GM18519 (cell line): ENCODE data around the gene NUP188.
"Not testable (repeated sequence)": the region's sequence is repeated elsewhere in the genome, so short reads cannot be mapped to it uniquely, and the experiment has no call there.

ENCODE experiments used
- ATAC-seq: cut with Tn5 transposase; IDR thresholded peaks from one replicate; pipeline ENCODE4 v1.9.1; 2021; ENCODE audit warnings: mild to moderate bottlenecking, moderate library complexity; ENCODE audit not compliant: unreplicated experiment, low FRiP score

NUP188 gene

DNA sequence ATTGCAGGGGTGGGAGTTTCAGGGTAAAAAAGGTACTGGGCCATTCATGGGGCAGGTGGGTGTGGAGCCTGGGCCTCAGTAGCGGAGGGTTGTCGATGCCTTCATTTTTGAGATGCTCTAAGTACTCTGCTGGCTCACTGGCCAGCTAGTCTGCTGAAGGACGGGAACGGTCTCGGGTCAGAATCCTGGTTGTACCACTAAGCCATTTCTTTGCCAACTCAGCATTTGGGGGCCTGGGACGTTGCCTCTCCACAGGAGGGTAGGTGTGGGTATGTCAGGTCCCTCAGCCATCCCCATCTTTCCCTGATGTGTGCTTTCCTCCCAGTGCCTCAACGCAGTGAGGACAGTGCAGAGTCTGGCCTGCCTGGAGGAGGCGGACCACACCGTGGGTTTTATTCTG is 55.5 kb downstream of the NUP188 start:
- no peak for ATAC-seq

DNA sequence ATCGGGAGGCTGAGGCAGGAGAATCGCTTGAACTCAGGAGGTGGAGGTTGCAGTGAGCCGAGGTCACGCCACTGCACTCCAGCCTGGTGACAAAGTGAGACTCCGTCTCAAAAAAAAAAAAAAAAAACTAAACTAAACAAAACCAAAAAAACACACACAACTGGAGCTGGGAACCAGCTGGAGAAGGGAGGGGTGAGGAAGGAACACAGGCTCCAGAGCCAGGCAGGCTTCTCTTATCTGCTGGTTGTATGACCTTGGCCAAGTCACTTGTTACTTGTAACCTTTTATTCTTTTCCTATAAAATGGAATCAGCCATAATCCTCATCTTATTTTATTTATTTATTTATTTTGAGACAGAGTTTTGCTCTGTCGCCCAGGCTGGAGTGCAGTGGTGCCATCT is 56.7 kb downstream of the NUP188 start:
- not testable (repeated sequence) for ATAC-seq

DNA sequence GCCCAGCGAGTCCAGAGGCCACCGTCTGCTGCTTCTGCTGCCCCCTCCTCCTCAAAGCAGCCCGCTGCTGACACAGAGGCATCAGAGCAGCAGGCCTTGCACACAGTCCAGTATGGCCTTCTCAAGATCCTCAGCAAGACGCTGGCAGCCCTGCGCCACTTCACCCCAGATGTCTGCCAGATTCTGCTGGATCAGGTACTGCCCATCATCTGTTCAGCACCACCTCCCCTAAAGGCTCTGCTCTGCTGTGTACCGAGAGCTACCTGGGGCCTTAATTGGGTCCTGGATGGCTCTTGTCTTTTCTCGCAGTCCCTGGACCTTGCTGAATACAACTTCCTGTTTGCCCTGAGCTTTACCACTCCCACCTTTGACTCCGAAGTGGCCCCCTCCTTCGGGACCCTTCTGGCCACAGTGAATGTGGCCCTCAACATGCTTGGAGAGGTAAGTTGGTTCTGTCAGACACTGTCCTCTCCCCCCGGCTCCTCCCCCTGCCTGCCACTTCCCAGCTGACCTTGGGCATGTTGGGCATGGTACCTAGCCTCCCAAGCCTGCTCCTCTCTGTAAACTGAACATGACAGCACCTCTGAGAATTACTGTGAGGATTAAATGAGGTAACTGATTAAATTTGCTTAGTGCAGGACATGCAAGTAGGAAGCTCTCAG is 58.0 kb downstream of the NUP188 start:
- no peak for ATAC-seq

DNA sequence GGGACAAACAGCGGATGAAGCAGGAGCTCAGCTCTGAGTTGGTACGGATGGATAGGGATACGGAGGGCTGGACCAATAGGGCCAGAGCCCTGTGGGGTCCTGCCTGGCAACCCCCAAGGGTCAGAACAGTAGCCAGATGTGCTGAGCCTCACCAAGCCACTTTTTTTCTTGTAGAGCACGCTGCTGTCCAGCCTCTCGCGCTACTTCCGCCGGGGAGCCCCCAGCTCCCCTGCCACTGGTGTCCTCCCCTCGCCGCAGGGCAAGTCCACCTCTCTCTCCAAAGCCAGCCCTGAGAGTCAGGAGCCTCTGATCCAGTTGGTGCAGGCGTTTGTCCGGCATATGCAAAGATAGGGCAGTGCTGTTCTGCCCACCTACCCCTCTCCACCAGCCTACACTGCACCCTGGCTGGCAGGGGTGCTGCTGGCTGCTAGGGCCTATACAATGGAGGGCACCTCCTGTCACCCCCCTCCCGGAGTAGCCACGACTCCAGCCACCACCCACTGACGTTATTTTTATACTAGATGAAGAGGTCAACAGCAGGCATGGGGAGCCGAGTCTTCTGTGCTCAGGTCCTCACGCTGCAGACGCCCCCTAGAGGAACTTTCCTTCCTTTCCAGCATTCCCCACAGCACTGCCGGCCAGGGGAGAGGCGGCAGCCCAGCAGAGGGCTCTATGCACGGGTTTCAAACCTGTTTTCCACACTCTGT is 59.0 kb downstream of the NUP188 start:
- no peak for ATAC-seq

DNA sequence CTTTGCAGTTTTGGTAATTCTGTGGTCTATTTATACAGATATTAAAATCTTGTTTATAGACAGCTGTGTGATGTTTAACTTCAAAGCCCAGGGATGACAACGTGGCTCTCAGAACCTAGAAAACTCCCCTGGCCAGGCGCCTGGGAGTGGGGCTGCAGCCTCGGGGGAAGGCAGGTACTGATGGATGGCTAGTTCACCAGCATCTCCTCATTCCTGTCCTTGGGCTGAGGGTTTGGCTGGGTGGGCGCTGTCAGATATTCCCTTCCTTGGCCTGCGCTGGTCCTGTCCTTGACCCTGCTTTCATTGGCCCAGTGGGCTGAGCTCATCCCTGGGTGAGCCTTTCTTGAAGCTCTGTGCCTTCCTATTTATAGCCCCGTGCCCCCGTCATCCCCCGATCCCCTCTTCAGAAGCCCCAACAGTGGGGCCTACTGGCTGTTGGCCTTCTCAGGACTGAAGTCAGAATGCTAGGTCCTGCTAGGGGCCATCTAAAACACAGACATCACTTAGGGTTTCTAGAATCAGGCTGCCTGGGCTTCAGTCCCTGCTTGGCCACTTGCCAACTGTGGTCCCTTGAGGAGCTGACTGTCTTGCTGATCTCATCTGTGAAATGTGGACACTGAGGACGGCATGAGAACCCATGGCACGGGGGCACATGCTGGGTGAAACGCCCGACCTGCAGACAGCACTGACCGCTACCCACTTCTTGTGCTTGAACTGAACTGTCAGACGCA is 59.7 kb downstream of the NUP188 start:
- ATAC-seq = no peak

DNA sequence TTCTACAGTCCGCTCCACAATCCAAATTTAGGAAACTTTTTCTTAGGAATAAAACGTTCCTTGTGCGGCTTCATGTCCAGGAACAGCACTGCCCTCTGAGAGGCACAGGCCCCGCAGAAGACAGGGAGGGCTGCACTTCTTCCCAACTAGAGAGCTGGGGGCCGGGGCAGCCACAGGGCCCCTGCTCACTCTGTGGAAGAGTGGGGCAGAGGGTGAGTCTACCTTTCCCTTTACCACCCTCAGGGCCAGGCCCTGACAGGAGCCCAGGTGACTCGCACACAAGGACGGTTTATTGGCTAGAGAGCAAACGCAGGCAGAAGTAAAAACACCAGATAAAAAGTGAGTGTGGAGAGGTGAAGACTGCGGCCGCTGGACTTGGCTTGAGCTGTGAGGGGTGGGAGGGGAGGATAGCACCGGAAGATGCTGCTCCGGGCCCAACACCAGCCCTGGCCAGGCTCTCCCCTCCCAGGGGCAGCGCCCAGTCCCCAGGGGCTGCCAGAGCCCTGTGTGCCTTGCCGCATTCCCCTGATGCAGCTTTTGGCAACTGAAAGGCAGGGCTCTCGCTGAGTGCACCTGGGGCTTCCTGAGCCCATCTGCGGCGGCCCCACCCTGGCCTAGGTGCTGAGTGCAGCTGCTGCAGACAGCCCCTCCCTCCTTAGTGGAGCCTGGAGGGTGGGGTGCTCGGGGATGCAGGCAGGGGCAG is 60.4 kb downstream of the NUP188 start:
- no peak for ATAC-seq

DNA sequence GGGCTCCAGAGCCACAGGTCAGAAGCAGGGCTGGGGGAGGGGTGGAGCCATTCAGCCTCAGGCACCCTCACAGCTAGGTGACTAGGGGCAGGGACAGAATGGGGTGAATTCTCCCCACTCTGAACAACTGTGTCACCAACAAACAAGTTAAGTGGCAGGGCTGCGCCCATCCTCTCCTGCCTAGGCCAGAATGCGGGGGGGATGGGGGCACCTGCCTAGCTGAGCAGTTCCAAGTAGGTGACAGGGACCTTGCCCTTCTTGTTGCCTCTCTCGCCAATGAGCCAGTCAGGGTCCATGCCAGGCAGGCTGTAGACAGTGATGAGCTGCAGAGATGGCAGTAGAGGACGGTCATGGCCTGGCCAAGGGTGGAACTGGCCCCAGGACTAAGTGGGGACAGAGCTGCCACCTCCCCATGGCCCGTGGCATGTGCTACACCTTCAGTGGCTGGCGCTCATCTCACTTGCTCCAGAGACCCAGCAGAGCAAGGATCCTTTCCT is 61.0 kb downstream of the NUP188 start:
- no peak for ATAC-seq

DNA sequence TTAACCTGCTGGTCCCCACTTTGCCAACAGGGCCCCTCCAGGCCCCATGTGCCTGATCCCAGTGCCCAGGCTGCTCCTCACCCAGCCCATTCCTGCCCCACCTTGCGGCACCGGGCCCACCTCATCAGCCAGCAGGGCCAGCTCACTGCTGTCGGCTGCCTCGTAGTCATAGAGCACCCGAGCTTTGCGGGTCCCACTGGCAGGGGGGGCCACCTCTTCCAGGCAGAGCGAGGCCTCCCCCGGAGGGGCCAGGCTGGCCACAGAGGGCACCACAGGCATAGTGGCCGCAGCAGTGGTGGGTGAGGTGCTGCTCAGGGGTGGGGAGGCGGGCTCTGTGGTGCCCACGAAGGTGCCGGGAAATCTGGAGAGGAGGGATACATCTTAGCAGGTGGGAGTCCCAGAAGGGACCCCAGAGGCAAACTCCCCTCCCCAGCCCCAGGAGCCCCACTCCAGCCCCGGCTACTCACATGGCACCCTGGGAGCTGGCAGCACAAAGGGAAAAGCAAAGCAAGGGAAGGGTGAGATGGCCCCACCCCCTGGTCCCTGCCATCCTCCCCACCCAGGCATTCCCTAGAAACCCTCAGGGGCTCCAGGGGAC is 61.6 kb downstream of the NUP188 start:
- ATAC-seq = no peak

DNA sequence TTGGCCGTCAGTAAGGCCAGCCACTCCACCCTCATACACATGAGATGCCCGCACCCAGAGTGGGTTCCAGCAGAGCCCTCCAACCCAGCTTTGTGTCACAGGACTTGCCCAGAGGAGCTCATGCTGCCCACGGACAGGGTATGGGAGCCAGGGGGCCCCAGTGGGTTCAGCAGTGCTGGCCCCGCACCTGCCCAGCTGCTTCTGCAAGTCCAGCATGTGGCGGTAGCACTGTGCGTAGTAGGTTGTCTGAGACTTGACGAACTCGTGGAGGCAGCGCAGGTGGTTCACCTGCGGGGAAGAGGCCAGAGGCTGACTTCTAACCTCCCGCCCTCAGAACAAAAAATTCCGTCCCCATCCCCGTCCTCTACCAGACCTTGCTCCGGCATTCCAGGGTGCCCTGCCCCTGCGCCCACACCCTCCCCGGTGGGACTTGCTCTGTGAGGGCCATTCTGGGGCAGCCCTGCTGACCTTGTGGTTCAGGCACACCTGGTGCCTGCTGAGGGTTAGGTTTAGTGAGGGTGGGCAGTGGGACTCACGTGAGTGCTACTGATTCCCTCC is 62.2 kb downstream of the NUP188 start:
- ATAC-seq = no peak

DNA sequence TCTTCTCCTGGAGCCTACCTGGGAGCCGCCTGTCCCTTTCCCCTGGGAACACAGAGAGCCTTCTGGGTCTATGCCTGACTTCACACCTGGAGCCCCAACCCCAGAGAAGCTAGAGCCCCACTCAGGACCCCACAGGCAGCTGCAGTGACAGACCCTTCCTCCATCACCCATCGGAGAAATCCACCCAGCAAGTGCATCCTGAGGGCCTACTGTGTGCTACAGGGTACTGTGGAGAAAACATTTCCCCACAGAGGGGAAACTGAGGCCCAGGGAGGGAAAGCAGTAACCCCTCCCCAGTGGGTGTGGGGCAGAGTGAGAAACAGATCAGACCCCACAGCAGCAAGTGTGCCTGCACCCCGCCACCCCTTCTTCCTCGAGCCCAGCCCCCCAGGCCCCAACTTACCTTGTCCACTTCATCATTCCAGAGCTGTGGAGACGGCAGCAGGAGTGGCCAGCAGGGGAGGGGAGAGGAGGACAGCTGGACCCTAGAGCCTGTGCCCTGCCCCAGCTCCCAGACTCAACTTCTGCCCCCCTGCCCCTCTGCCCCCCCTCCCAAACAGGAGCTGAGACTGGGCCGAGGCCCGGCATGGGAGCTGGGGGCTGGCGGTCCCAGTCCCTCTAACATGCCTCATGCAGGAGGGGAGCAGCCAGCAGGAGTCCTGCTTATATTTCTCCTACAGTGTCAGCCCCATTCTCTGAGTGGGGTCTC is 62.9 kb downstream of the NUP188 start:
- no peak for ATAC-seq

DNA sequence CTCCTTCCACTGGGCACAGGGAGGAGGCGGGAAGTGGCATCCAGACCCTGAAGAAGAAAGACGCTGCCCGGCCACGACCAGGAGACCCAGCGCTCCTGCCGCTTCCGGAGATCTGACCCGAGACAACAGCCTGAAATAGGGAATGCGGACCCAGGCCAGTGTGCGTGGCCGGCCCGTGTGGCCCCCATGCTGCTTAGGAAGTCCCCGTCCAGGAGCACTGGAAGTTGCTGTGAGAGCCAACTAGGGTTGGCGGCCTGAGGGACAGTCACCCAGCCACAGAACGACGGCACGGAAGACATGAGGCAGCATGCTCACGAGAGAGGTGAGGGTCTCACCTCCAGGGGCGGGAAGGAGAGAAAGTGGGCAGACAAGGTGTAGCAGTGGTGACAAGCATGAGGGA is 63.7 kb downstream of the NUP188 start:
- no peak for ATAC-seq

DNA sequence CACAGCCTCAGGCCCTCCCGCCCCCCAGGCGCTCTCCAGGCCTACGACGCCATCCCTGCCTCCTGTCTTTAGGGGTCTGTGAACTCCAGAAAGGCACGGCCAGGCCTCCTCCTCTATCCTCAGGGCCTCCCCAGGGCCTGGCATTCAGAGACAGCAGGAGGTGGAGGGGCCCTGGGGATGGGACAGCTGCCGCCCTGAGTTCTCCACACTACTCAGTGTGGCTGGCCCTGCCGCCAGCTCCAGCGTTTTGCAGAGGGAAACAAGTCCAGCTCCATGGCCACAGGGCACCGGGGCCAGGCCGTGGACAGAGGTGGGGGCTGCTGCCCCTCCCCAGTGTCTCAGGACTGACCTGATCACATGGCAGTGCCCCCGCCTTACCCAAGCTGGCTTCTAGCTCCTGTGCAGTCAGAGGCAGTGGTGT is 64.3 kb downstream of the NUP188 start:
- ATAC-seq = no peak

DNA sequence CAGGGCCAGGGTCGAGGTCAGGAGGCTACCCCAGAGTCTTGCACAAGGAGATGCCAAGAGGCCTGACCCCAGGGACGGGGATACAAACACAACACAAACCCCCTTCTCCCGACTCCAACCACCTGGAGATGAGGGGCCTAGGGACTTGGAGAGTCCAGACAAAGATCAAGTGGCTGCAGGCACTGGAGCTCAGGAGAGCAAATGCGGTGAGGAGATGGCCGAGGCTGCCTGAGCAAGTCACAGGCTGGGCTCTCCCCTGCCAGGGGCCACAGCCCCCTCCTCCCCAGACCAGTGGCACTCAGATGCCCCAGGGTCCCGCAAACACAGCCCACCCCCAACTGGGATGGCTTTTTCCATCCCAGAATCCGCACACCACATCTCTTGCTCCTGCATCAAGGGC is 64.8 kb downstream of the NUP188 start:
- no peak for ATAC-seq

DNA sequence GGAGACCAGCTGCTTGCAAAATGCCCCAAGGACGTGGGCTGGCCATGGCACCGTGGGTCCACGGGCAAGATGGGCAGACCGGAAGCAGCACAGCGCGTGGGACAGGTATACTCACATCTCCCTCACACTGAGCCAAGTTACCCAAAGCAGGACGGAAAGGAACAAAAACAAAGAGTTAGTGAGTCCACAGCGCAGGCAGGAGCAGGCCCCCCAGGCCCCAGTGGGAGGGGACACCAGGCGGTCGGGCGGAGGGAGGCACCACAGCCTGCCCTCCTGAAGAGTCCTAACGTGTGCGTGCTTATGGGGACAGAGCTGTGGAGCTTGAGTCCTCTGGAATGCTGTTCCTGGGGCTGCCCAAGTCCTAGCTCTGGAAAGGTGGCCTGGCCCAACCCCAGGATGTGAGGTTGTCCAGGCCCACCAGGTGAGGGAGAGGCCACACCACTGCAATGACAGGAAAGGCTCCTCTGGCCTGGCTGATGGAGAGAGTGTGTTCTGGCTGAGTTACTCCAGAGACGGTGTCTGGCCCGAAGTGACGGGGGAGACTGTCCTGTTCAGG is 65.5 kb downstream of the NUP188 start:
- no peak for ATAC-seq

DNA sequence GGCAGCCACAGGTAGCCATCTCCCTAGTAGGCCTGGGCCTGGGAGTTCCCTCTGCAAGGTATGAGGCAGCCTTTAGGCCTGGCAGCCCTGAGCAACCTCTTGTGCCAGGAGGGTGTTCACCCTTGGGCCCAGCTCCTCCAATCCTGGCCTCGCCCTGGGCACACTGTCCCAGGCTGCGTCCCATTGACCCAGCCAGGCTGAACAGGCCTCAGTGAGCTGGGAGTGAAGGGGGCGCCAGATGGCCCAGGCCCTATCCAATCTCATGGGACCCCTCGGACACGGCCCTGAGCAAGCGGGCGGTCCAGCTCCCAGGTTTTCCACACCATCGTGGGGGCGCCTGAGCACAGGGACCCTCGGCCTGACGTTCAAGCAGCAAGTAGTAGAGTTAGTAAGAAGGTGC is 66.2 kb downstream of the NUP188 start:
- no peak for ATAC-seq

DNA sequence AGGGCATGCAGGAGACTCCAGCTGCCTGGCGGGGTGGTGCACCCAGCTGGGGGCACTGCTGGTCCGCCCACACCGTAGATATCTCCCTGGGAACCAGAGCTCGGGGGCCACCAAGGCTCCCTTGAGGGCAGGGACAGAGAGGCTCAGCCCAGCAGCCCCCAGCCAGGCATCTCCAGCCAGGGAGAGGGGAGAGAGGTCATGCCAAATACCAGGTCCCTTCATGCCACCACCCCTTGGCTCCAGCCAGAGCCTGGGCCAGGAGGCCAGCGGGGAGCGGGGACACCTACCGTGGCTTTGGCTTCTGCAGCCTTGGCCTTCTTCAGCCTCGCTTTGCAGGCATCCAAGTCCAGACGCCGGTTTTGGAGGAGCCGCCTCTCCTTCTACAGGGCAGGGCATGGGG is 66.6 kb downstream of the NUP188 start:
- ATAC-seq = no peak

DNA sequence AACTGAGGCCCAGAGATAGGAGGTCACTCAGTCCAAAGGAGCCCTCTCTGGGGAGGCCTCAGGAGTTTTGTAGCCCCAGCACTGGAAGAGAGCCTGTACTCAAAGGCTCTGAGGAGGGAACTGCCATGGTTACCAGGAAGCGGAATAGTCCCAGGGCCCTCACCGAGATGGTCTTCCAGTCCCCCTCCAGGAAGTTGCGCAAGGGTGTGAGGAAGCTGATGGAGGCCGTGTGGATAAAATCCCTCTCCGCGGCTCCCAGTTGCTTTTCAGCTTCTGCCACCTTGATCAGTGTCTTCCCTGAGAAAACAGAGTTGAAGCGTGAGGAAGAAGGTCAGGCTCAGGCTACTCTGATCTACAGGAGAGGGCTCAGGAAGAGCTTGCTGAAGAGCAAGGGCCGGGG is 67.1 kb downstream of the NUP188 start:
- no peak for ATAC-seq

DNA sequence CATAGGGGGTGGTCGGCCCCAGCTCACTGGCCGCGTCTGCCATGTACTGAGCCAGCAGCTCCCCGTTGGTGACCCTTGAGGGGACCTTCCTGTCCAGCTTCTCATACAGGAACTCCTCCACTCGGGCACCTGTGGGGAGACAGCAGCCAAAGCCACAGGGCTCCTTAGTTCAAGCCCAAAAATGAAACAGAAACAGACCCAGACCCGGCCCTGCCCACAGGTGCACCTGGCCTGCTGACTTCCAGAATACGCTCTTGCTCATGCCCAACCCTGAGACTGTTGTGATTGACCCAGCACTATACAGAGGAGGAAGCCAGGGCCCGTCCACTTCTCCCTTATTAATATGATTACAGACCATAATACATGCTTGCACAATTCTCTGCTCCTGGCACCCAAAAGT is 73.6 kb downstream of the NUP188 start:
- ATAC-seq = no peak

DNA sequence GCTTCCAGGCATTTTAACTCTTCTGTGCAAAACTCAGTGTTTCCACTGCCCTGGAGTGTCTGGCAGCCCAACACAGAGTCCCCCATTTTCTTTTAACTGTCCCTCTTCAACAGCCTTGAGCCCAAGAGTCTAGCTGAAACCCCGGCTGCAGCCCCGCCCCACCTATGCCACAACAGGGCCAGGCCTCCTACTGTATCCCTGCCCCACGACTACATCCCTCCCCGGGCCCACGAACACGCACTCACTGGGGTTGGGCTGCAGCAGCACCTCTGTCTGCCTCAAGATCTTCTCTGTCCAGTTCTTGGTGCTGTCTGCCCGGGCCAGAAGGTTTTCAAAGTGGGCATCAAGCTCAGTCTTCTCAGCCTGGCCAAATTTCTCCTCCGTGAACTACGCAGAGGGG is 74.5 kb downstream of the NUP188 start:
- no peak for ATAC-seq
